Right lobe of liver (tissue), 6 donors: ENCODE measurements around the gene ARL5B. TPM values are rescaled to one million over a fixed set of nuclear protein-coding genes. Genes with fewer than 3 reads are reported as not detected.

Source experiments
- ATAC-seq, 4 donors: fragments of 200-7000 bp; cut with Tn5 transposase; one replicate each; pipeline ENCODE4 v1.9.1; 2020; ENCODE audit warnings: mild to moderate bottlenecking in 4 of 4, moderate library complexity in 4 of 4
- DNase-seq, 3 donors: peaks; one replicate each; pipeline ENCODE4 v3.0.0-alpha.2; 2020
- H3K27ac ChIP-seq, 3 donors: fragments of 200-600 bp; one replicate each; pipeline ENCODE4 v1.8.0; 2022
- H3K27me3 ChIP-seq, 2 donors: fragments of 200-600 bp; one replicate each; pipeline ENCODE4 v1.8.0; 2022
- H3K36me3 ChIP-seq, 4 donors: fragments of 200-600 bp; sonication (generic) in 1 of 4; one replicate each; pipeline versions ENCODE4 v1.5.1 to v1.8.0; 2017 to 2022; ENCODE audit warnings: control low read depth in 1 of 4
- H3K4me1 ChIP-seq, 4 donors: fragments of 200-600 bp; sonication (generic) in 1 of 4; one replicate each; pipeline versions ENCODE4 v1.5.1 to v1.8.0; 2017 to 2022; ENCODE audit warnings: control low read depth in 1 of 4
- H3K4me3 ChIP-seq, 3 donors: fragments of 200-600 bp; one replicate each; pipeline ENCODE4 v1.8.0; 2022
- H3K9me3 ChIP-seq, 4 donors: fragments of 200-600 bp; sonication (generic) in 1 of 4; one replicate each; pipeline versions ENCODE4 v1.5.1 to v1.8.0; 2017 to 2022; ENCODE audit warnings: control low read depth in 1 of 4
- CTCF ChIP-seq, 4 donors: fragments of 200-600 bp in 3 of 4; fragments of 450-650 bp in 1 of 4; IDR thresholded peaks; one replicate each; pipeline versions ENCODE4 v1.5.1 to v1.8.0; 2016 to 2022; ENCODE audit warnings: antibody characterized with exemption in 4 of 4, mild to moderate bottlenecking in 2 of 4
- POLR2A ChIP-seq: fragments of 450-650 bp; IDR thresholded peaks from one replicate; pipeline ENCODE4 v1.6.1; 2017; ENCODE audit warnings: antibody characterized with exemption, mild to moderate bottlenecking
- WGBS: methylation state at CpG from one replicate; pipeline ENCODE4 v1.1.6; 2018; ENCODE audit warnings: low coverage, low lambda C conversion rate; ENCODE audit not compliant: insufficient coverage; ENCODE audit errors: missing lambda C conversion rate; 5-methylcytosine and 5-hydroxymethylcytosine counted together
- intact Hi-C, 2 donors: fragments of 100-400 bp; cut with DNase I; formaldehyde crosslinking; loops; one replicate each; pipeline versions ENCODE4 v1.11.2 to v1.14.1; 2022
- total RNA-seq, 6 experiments: library from RNA; depleted of rRNA in 2 of 6; stranded (reverse); fragments of >200 nt in 2 of 6; fragmentation: NEBNext Ultra II Directional in 3 of 6; extraction: Animal tissue kit (Norgen Biotek cat#: 25700) in 3 of 6; gene quantifications; one replicate each; pipeline versions ENCODE4 v1.1.0 to v1.2.4, GENCODE V29; 2016 to 2023
- donor health status: DM: no; HTN: yes; CAD: no.
- donor health status: DM: no; HTN: no; CAD: no.
- donor health status: DM: no; HTN: no; CAD: no.
- donor health status: DM: no; HTN: yes; CAD: no.
- donor health status: DM: no; HTN: yes; CAD: no.

Gene ARL5B
- total RNA-seq, 6 experiments from 2014 or later, result 7.9 to 32.6 (median 20.4) TPM

- no peaks in the 10 kb centered on the region for H3K4me1 ChIP-seq
- no peak overlapping the region for H3K27ac ChIP-seq
- no peaks in the 10 kb centered on the region for H3K9me3 ChIP-seq
- intact Hi-C loops, result no loop called here
- no peaks in the 10 kb centered on the region for H3K36me3 ChIP-seq
- DNase-seq, result no peak
- WGBS, result 89% methylated on average over 1 of the region's 1 CpG
- TF ChIP-seq CTCF (IDR thresholded peaks at IDR 0.05) (no peak), POLR2A (no peak)
- no peak overlapping the region for H3K4me3 ChIP-seq
- no peak for ATAC-seq
- H3K27me3 ChIP-seq, result no peaks in the 10 kb centered on the region
These were observed 59.8 kb downstream of the ARL5B start for GRCh38 chr10:18718991-18719390.

DNA sequence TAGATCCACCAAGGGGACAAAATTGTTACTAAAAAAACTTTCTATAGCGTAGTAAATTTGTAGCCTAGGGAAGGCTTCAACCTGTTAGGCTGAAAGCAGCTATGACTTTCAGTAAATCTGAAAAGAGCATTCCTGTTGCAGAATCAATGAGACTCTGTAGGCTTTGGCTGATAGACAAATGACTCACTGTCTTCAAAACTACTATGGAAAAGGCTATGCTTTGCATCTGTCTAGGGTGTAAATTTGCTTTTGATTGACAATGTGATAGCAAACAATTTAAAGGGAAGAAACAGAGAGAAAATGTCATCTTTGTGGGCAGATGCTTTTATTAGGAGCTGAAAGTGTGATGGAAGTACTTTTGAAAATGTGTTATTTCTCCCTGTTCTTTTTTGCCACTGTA, 60.6 kb downstream of the ARL5B start:
- Histone ChIP-seq H3K36me3 (no peaks in the 10 kb centered on the region), H3K27ac (no peak overlapping the region), H3K27me3 (no peaks in the 10 kb centered on the region), H3K4me3 (no peak overlapping the region), H3K9me3 (no peaks in the 10 kb centered on the region), H3K4me1 (no peaks in the 10 kb centered on the region)
- DNase-seq (no peak), ATAC-seq (peak in 1 of 4 donors; percentile 31)
- intact Hi-C loops, result no loop called here
- TF ChIP-seq CTCF (IDR thresholded peaks at IDR 0.05), result no peak
- TF ChIP-seq POLR2A, result no peak
- 44% methylated on average over 1 of the region's 1 CpG for WGBS

- H3K9me3 ChIP-seq, result no peaks in the 10 kb centered on the region
- intact Hi-C loops, result no loop called here
- H3K36me3 ChIP-seq, result no peaks in the 10 kb centered on the region
- no peak for TF ChIP-seq POLR2A
- TF ChIP-seq CTCF (IDR thresholded peaks at IDR 0.05), result no peak
- H3K27ac ChIP-seq, result no peak overlapping the region
- no peaks in the 10 kb centered on the region for H3K27me3 ChIP-seq
- no peak overlapping the region for H3K4me3 ChIP-seq
- WGBS, result 58% methylated on average over 8 of the region's 9 CpGs
- H3K4me1 ChIP-seq, result no peaks in the 10 kb centered on the region
- no peak for DNase-seq
- ATAC-seq, result no peak
These were observed 61.8 kb downstream of the ARL5B start for GRCh38 chr10:18721067-18721466.

DNA sequence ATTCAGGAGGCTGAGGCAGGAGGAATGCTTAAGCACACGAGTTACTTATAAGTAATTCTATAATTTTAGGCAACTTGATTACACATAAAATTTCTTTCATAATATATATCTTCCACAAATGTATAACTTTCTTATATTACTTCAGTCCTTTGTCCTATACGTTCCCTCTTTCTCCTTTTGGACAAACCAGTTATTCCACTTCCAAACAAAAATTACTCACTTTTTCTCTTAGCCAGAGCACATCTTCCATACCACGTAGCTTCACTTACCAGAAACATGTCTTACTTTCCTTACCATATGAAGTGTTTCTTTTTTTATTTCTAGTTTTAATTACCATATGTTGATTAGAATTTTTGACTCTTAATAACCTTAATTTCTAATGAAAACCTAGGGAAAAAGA, 64.6 kb downstream of the ARL5B start:
- no peak for DNase-seq
- no peaks in the 10 kb centered on the region for H3K9me3 ChIP-seq
- WGBS, result 43% methylated on average over 3 of the region's 3 CpGs
- no peak overlapping the region for H3K4me3 ChIP-seq
- H3K27ac ChIP-seq, result no peak overlapping the region
- H3K4me1 ChIP-seq, result no peaks in the 10 kb centered on the region
- no peaks in the 10 kb centered on the region for H3K27me3 ChIP-seq
- ATAC-seq, result no peak
- no peaks in the 10 kb centered on the region for H3K36me3 ChIP-seq
- intact Hi-C loops, result no loop called here
- TF ChIP-seq CTCF (IDR thresholded peaks at IDR 0.05) (no peak), POLR2A (no peak)

Other genes starting within 250 kb of the ARL5B start
- gene NSUN6, start 7.8 kb upstream of the ARL5B start, total RNA-seq, result 10 to 100 TPM; 19.0 to 34.0 (median 27.9) TPM